Glutamatergic neuron (in vitro differentiated cells): ENCODE results near the gene GUCY1A2. TPM values are rescaled to one million over a fixed set of nuclear protein-coding genes. Genes with fewer than 3 reads are reported as not detected.
A peak's percentile ranks its signal among the peaks of the same experiment; 100 is the strongest.

Source experiments
- DNase-seq: peaks from one replicate; pipeline ENCODE4 v3.0.0; 2022
- H3K27ac Mint-ChIP-seq: one replicate; pipeline ENCODE4 v1.8.0; 2020; ENCODE audit warnings: mild to moderate bottlenecking, mixed read lengths, inconsistent platforms; ENCODE audit not compliant: unreplicated experiment
- H3K27me3 Mint-ChIP-seq: one replicate; pipeline ENCODE4 v1.8.0; 2020; ENCODE audit warnings: mild to moderate bottlenecking, moderate library complexity, mixed read lengths, inconsistent platforms; ENCODE audit not compliant: unreplicated experiment
- H3K36me3 Mint-ChIP-seq: one replicate; pipeline ENCODE4 v1.8.0; 2020; ENCODE audit warnings: mild to moderate bottlenecking, mixed read lengths, inconsistent platforms; ENCODE audit not compliant: unreplicated experiment
- H3K4me1 Mint-ChIP-seq: one replicate; pipeline ENCODE4 v1.8.0; 2020; ENCODE audit warnings: mild to moderate bottlenecking, low read depth, mixed read lengths, inconsistent platforms; ENCODE audit not compliant: unreplicated experiment
- H3K4me3 Mint-ChIP-seq: one replicate; pipeline ENCODE4 v1.8.0; 2020; ENCODE audit warnings: mild to moderate bottlenecking, mixed read lengths, inconsistent platforms; ENCODE audit not compliant: unreplicated experiment
- H3K9me3 Mint-ChIP-seq: one replicate; pipeline ENCODE4 v1.8.0; 2020; ENCODE audit warnings: mild to moderate bottlenecking, moderate library complexity, mixed read lengths, inconsistent platforms; ENCODE audit not compliant: unreplicated experiment
- CTCF ChIP-seq: fragments of 200-600 bp; sonication (generic); IDR thresholded peaks from one replicate; pipeline ENCODE4 v1.5.0; 2021; ENCODE audit not compliant: partially characterized antibody, unreplicated experiment
- total RNA-seq: library from RNA; stranded (reverse); fragmentation: NEBNext Ultra II Directional; extraction: Animal tissue kit (Norgen Biotek cat#: 25700); gene quantifications from one replicate; pipeline ENCODE4 v1.2.1, GENCODE V29; 2021; ENCODE audit not compliant: unreplicated experiment

Gene GUCY1A2
- total RNA-seq, 1 donor from 2014 or later: 20.3 TPM

DNA sequence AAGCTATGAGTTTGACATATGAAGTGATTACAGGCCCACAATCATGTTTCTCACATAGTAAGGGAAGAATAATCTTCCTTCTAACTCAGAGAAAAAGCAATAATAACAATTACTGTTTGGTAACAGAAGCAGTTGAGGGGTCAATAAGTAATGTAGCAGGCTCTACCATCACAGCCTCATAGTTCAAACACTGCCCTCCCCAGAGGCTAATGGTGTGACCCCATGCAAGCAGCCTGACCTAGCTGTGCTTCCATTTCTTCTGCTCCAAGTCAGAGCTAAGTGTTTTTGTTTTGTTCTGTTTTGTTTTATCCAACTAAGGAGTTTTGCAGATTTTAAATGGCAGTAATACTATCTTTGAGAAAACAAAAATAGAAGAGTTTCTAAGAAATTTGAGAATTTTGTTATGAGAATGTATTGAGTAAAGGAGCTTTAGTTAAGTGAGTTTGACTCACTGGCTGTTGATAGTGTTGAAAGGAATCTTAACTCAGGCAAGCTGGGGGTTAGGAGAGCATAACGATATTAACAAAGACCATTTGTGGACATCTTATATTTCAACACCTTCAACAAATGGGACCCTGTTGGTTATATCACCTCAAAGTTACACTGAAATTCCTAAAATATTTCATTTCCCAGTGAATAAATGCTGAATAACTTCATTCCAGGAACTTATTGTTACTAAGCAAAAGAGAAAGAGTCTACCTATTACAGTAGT, 48.5 kb downstream of the GUCY1A2 start:
- no peaks in the 10 kb centered on the region for H3K9me3 Mint-ChIP-seq

DNA sequence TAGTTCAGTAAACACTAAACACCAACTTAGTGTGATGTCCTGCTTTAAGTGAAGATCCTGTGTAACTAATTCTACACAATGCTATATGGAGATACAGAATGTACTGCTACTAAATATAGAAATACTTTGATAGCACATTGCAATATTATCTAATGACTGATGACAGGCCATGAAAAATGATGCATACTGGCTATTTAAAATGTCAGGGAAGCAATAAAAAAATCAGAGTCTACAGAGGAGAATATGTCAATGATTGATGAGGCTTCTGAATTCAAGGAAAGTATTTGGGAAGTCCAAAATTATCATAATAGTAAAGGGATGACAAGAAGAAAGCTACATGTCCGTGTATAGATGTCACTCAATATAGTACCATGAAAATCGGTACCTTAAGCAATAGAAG, 55.3 kb downstream of the GUCY1A2 start:
- Mint-ChIP-seq H3K4me1 (peaks cover 23% of the 10 kb centered on the region), H3K9me3 (no peaks in the 10 kb centered on the region), H3K4me3 (no peak overlapping the region), H3K27me3 (peaks cover 2% of the 10 kb centered on the region), H3K27ac (no peak overlapping the region), H3K36me3 (no peaks in the 10 kb centered on the region)
- DNase-seq: no peak
- no peak for TF ChIP-seq CTCF

More for the DNA sequence above, 48.5 kb downstream of the GUCY1A2 start:
- Mint-ChIP-seq H3K27ac (no peak overlapping the region), H3K36me3 (no peaks in the 10 kb centered on the region), H3K27me3 (peaks cover 2% of the 10 kb centered on the region), H3K4me3 (no peak overlapping the region), H3K4me1 (peaks cover 25% of the 10 kb centered on the region)
- TF ChIP-seq CTCF: no peak
- DNase-seq: peak; percentile 24

DNA sequence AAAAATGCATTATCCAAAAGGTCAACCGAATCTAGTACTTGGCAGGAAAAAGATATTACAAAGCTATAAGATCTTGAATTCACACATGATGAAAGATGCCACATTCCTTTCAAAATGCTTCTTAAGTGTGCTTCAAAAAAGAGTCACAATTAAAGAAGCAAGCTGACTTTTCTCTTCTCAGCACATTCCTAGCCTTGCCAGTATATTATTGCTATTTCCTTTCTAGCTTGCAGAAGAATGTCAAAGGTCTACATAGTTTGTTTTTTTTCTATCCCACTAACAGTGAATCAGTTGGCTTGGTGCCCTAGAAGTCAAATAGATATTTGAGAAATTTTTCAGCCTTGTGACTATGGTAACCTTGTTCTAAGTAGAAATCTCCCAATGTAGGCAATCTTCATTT, 56.8 kb downstream of the GUCY1A2 start:
- TF ChIP-seq CTCF: no peak
- Mint-ChIP-seq H3K4me3 (no peak overlapping the region), H3K27ac (no peak overlapping the region), H3K9me3 (no peaks in the 10 kb centered on the region), H3K4me1 (peaks cover 21% of the 10 kb centered on the region), H3K36me3 (peaks cover under 1% of the 10 kb centered on the region), H3K27me3 (peaks cover 2% of the 10 kb centered on the region)
- DNase-seq: no peak

DNA sequence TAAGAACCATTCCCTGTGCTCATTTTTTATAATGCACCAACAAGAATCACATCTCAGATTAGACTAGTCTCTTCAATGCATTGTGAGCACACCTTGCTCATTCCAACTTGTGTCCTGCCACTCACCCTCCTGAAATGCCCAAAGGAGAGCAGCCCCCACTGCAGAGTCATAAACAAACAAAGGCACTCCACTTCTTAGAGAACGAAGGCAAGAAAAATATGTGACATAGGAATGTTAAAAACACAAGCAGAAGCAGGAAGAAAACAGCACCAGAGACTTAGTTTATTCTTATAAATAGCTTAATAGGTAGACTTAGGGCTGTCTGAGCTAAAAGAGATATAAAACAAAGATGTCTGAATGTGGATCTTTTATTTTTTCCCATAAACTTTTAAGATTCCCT, 57.2 kb downstream of the GUCY1A2 start:
- DNase-seq: no peak
- H3K27me3 Mint-ChIP-seq: peaks cover 2% of the 10 kb centered on the region
- TF ChIP-seq CTCF: no peak
- H3K4me1 Mint-ChIP-seq: peaks cover 24% of the 10 kb centered on the region
- H3K36me3 Mint-ChIP-seq: peaks cover 5% of the 10 kb centered on the region
- no peak overlapping the region for H3K27ac Mint-ChIP-seq
- no peaks in the 10 kb centered on the region for H3K9me3 Mint-ChIP-seq
- H3K4me3 Mint-ChIP-seq: no peak overlapping the region

DNA sequence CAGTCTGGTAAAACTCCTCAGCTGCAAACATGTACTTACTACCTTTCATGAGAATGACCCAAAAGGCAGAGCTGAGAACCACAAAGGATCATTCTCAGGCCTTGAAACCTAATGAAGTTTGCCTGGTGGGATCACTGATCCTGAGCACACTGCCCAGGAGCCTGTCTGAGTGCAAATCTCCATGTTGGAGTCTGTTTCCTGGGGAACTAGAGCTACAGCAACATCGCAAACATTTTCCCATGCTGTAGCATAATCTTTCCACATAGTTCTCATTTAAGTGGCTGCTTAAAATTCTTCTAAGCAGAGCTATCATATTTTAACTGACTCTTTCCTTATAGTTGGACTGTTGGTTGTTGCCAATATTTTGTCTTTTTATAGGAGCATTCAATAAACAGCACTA, 58.5 kb downstream of the GUCY1A2 start:
- Mint-ChIP-seq H3K27ac (no peak overlapping the region), H3K27me3 (peaks cover 2% of the 10 kb centered on the region), H3K4me1 (peaks cover 24% of the 10 kb centered on the region), H3K4me3 (no peak overlapping the region), H3K36me3 (peaks cover 11% of the 10 kb centered on the region), H3K9me3 (peaks cover 2% of the 10 kb centered on the region)
- TF ChIP-seq CTCF: no peak
- no peak for DNase-seq
